Lower leg skin (tissue), 3 donors: ENCODE data around the gene APOB.

Experiments used
- POLR2A ChIP-seq, 2 donors: fragments of 450-650 bp; IDR thresholded peaks; one replicate each; pipeline ENCODE4 v1.6.1; 2016 to 2017; ENCODE audit warnings: antibody characterized with exemption in 2 of 2, mild to moderate bottlenecking in 1 of 2, moderate library complexity in 1 of 2
- TF ChIP-seq, protein P1 (sequence below), 3 donors: fragments of 450-650 bp; IDR thresholded peaks; one replicate each; pipeline ENCODE4 v1.5.1; 2016; ENCODE audit warnings: antibody characterized with exemption in 3 of 3, mild to moderate bottlenecking in 3 of 3, moderate library complexity in 2 of 3

DNA sequence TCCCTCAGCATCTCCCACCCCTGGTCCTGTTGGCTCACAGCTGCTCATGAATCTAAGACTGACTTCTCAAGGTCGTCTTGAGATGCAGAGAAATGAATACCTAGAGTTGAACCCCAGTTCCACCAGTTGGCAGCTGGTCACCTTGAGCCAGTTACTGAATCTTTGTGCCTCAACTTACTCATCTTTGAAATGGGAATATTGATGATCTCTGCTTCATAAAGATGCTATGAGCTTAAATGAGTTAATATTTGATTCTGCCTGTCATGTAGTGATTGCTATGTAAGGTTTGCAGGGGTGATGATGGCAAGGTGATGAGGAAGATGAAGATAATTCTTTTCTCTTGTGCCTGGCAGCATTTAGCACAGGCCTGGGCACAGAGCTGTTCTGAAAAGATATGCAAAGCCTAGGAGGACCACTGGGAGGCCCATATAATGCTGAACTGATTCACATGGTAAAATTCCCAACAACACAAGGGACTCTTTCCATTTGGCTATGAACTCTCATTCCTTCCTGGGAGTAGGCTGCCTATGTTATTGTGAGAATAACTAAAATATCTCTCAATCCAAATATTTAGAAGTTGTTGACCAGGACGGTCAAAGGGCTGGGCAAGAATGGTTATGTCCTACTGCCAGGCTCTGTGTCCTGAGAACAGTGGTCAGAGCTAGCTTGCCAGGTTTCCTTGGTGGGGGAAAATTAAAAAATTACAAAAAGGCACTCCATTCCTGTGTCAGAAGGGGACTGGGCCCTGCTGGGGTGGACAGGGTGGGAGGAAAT is 70.9 kb downstream of the APOB start:
- TF ChIP-seq, protein P1, sequence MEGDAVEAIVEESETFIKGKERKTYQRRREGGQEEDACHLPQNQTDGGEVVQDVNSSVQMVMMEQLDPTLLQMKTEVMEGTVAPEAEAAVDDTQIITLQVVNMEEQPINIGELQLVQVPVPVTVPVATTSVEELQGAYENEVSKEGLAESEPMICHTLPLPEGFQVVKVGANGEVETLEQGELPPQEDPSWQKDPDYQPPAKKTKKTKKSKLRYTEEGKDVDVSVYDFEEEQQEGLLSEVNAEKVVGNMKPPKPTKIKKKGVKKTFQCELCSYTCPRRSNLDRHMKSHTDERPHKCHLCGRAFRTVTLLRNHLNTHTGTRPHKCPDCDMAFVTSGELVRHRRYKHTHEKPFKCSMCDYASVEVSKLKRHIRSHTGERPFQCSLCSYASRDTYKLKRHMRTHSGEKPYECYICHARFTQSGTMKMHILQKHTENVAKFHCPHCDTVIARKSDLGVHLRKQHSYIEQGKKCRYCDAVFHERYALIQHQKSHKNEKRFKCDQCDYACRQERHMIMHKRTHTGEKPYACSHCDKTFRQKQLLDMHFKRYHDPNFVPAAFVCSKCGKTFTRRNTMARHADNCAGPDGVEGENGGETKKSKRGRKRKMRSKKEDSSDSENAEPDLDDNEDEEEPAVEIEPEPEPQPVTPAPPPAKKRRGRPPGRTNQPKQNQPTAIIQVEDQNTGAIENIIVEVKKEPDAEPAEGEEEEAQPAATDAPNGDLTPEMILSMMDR (IDR thresholded peaks at IDR 0.05), result no peak
- no peak for TF ChIP-seq POLR2A (IDR thresholded peaks at IDR 0.05)
